CD4-positive, alpha-beta T cell (primary cell): Measurements from ENCODE around the gene WBP1L. TPM values are rescaled to one million over a fixed set of nuclear protein-coding genes. Genes with fewer than 3 reads are reported as not detected.

ENCODE experiments used
- ATAC-seq: fragments of 200-7000 bp; cut with Tn5 transposase; one replicate; pipeline ENCODE4 v1.10.0; 2022; ENCODE audit warnings: mild to moderate bottlenecking; ENCODE audit not compliant: poor library complexity
- CTCF ChIA-PET: fragments of 350-600 bp; sonication (Branson Sonifier 250); formaldehyde crosslinking; loops from one replicate; lab custom pipeline; 2021; ENCODE audit warnings: antibody characterized with exemption, inconsistent platforms; lab: Charles Lee
- POLR2A ChIA-PET: fragments of 350-600 bp; sonication (Branson Sonifier 250); formaldehyde crosslinking; loops from one replicate; lab custom pipeline; 2021; ENCODE audit warnings: antibody characterized with exemption, inconsistent platforms; lab: Charles Lee
- DNase-seq, 14 experiments: peaks; one replicate each; pipeline ENCODE4 v3.0.0-alpha.2; 2013 to 2020; ENCODE audit warnings: mixed read lengths in 2 of 14
- H3K27ac ChIP-seq, 2 donors: one replicate each; pipeline versions ENCODE4 v1.5.1 to v1.7.0; 2013; ENCODE audit warnings: low read length in 2 of 2, low read depth in 1 of 2, mild to moderate bottlenecking in 1 of 2
- H3K27me3 ChIP-seq, 2 experiments: 1 replicate in 1 of 2; 2 replicates in 1 of 2; pipeline versions ENCODE4 v1.6.1 to v1.7.0; 2013; ENCODE audit warnings: low read length in 2 of 2, control low read depth in 1 of 2, mild to moderate bottlenecking in 1 of 2, moderate library complexity in 1 of 2; ENCODE audit not compliant: insufficient read depth in 2 of 2, control insufficient read depth in 1 of 2
- H3K36me3 ChIP-seq: one replicate; pipeline ENCODE4 v1.6.1; 2013; ENCODE audit warnings: low read length, control low read depth; ENCODE audit not compliant: insufficient read depth
- H3K4me1 ChIP-seq: one replicate; pipeline ENCODE4 v1.6.1; 2013; ENCODE audit warnings: low read length, control low read depth; ENCODE audit not compliant: insufficient read depth
- H3K4me3 ChIP-seq: one replicate; pipeline ENCODE4 v1.5.1; 2013; ENCODE audit warnings: mild to moderate bottlenecking, low read length, moderate library complexity
- H3K9me3 ChIP-seq, 2 experiments: 1 replicate in 1 of 2; 2 replicates in 1 of 2; pipeline versions ENCODE4 v1.6.1 to v1.7.0; 2013; ENCODE audit warnings: low read length in 2 of 2, mild to moderate bottlenecking in 2 of 2, control low read depth in 1 of 2, moderate library complexity in 1 of 2; ENCODE audit not compliant: control insufficient read depth in 1 of 2, insufficient read depth in 1 of 2
- H3K27ac Mint-ChIP-seq: one replicate; pipeline ENCODE4 v1.8.0; 2020; ENCODE audit warnings: mixed read lengths
- H3K27me3 Mint-ChIP-seq: one replicate; pipeline ENCODE4 v1.8.0; 2021; ENCODE audit warnings: mixed read lengths
- H3K36me3 Mint-ChIP-seq: one replicate; pipeline ENCODE4 v1.8.0; 2021; ENCODE audit warnings: low read depth, mixed read lengths
- H3K4me1 Mint-ChIP-seq: one replicate; pipeline ENCODE4 v1.8.0; 2021; ENCODE audit warnings: low read depth, mixed read lengths
- H3K4me3 Mint-ChIP-seq: one replicate; pipeline ENCODE4 v1.8.0; 2020; ENCODE audit warnings: mild to moderate bottlenecking, mixed read lengths
- H3K9me3 Mint-ChIP-seq: one replicate; pipeline ENCODE4 v1.8.0; 2020; ENCODE audit warnings: mixed read lengths
- CTCF ChIP-seq: fragments of 200-600 bp; IDR thresholded peaks from one replicate; pipeline ENCODE4 v1.8.0; 2022; ENCODE audit warnings: antibody characterized with exemption, mild to moderate bottlenecking
- intact Hi-C, 2 experiments: fragments of 100-400 bp; cut with DNase I in 1 of 2; cut with micrococcal nuclease in 1 of 2; formaldehyde crosslinking; loops; one replicate each; pipeline versions ENCODE4 v1.15.1 to v1.9.0; 2023 to 2025; cut with DNase I, micrococcal nuclease
- total RNA-seq, 174 experiments: library from RNA in 2 of 174; stranded (reverse) in 2 of 174; gene quantifications; one replicate each; pipeline ENCODE4 v1.2.3 and lab custom pipeline; 2021 to 2026

Gene WBP1L
- total RNA-seq, 2 experiments from 2014 or later: 6.1 to 6.5 TPM

GRCh38 chr10:102832248-102832647 lies 88.5 kb downstream of the WBP1L start:
- CTCF ChIA-PET: no interaction called here
- no peaks in the 10 kb centered on the region for H3K36me3 ChIP-seq
- Mint-ChIP-seq H3K4me3 (no peak overlapping the region), H3K4me1 (no peaks in the 10 kb centered on the region), H3K27me3 (peaks cover 4% of the 10 kb centered on the region), H3K36me3 (no peaks in the 10 kb centered on the region), H3K9me3 (no peaks in the 10 kb centered on the region), H3K27ac (no peak overlapping the region)
- peaks cover 5% of the 10 kb centered on the region for H3K4me1 ChIP-seq
- no peak for DNase-seq
- POLR2A ChIA-PET: no interaction called here
- no peak overlapping the region for H3K27ac ChIP-seq
- H3K4me3 ChIP-seq: no peak overlapping the region
- intact Hi-C loops: loop anchor here in 1 of 2 experiments (10.0 kb wide), 1 partner anchor 853 kb away; no protein-coding TSS in a partner anchor
- no peaks in the 10 kb centered on the region for H3K27me3 ChIP-seq
- peaks cover 0 to 4% of the 10 kb centered on the region in 2 experiments for H3K9me3 ChIP-seq
- no peak for ATAC-seq
- TF ChIP-seq CTCF: no peak

GRCh38 chr10:102832987-102833386 lies 89.2 kb downstream of the WBP1L start:
- no peak for DNase-seq
- peaks cover 5% of the 10 kb centered on the region for H3K4me1 ChIP-seq
- peaks cover 4% of the 10 kb centered on the region for H3K27me3 Mint-ChIP-seq
- H3K9me3 ChIP-seq: peaks cover 0 to 11% of the 10 kb centered on the region in 2 experiments
- ATAC-seq: no peak
- H3K36me3 Mint-ChIP-seq: no peaks in the 10 kb centered on the region
- no peaks in the 10 kb centered on the region for H3K27me3 ChIP-seq
- H3K4me3 Mint-ChIP-seq: no peak overlapping the region
- POLR2A ChIA-PET: no interaction called here
- TF ChIP-seq CTCF: no peak
- peaks cover under 1% of the 10 kb centered on the region for H3K9me3 Mint-ChIP-seq
- CTCF ChIA-PET: no interaction called here
- no peaks in the 10 kb centered on the region for H3K36me3 ChIP-seq
- intact Hi-C loops: loop anchor here in 1 of 2 experiments (10.0 kb wide), 1 partner anchor 852 kb away; no protein-coding TSS in a partner anchor
- H3K27ac Mint-ChIP-seq: no peak overlapping the region
- no peak overlapping the region for H3K27ac ChIP-seq
- no peak overlapping the region for H3K4me3 ChIP-seq
- H3K4me1 Mint-ChIP-seq: no peaks in the 10 kb centered on the region

- Histone ChIP-seq H3K36me3 (no peaks in the 10 kb centered on the region), H3K4me3 (no peak overlapping the region), H3K27ac (no peak overlapping the region), H3K27me3 (no peaks in the 10 kb centered on the region), H3K4me1 (peaks cover 5% of the 10 kb centered on the region), H3K9me3 (peaks cover 0 to 11% of the 10 kb centered on the region in 2 experiments)
- Mint-ChIP-seq H3K36me3 (no peaks in the 10 kb centered on the region), H3K4me3 (no peak overlapping the region), H3K27ac (no peak overlapping the region), H3K9me3 (peaks cover 8% of the 10 kb centered on the region), H3K27me3 (peaks cover 6% of the 10 kb centered on the region), H3K4me1 (no peaks in the 10 kb centered on the region)
- ATAC-seq (no peak), DNase-seq (no peak)
- ChIA-PET POLR2A (no interaction called here), CTCF (no interaction called here)
- TF ChIP-seq CTCF: no peak
- intact Hi-C loops: loop anchor here (2.0 to 10.0 kb wide), 4 partner anchors 67 to 851 kb away; no protein-coding TSS in a partner anchor
Measured at GRCh38 chr10:102834143-102834542, 90.4 kb downstream of the WBP1L start.
